GM21526 (cell line): ENCODE data around the gene APOL3.
"Not testable (repeated sequence)": the region's sequence is repeated elsewhere in the genome, so short reads cannot be mapped to it uniquely, and the experiment has no call there.

Experiments
- ATAC-seq: cut with Tn5 transposase; IDR thresholded peaks from one replicate; pipeline ENCODE4 v1.9.1; 2021; ENCODE audit warnings: moderate library complexity; ENCODE audit not compliant: unreplicated experiment, low FRiP score

Gene APOL3

GRCh38 chr22:36193577-36193976, 33.0 kb upstream of the APOL3 start:
- no peak for ATAC-seq

GRCh38 chr22:36193171-36193570, 32.6 kb upstream of the APOL3 start:
- no peak for ATAC-seq

- ATAC-seq = no peak
Observed at GRCh38 chr22:36192542-36192941, 32.0 kb upstream of the APOL3 start.

GRCh38 chr22:36191106-36191836, 30.7 kb upstream of the APOL3 start:
- no peak for ATAC-seq

GRCh38 chr22:36187862-36188261, 27.3 kb upstream of the APOL3 start:
- ATAC-seq = not testable (repeated sequence)

- no peak for ATAC-seq
Observed at GRCh38 chr22:36185828-36186624, 25.5 kb upstream of the APOL3 start.

- ATAC-seq = no peak
Observed at GRCh38 chr22:36184433-36185025, 24.0 kb upstream of the APOL3 start.

GRCh38 chr22:36183446-36183845, 22.9 kb upstream of the APOL3 start:
- no peak for ATAC-seq

GRCh38 chr22:36182857-36183256, 22.3 kb upstream of the APOL3 start:
- no peak for ATAC-seq

GRCh38 chr22:36182056-36182455, 21.5 kb upstream of the APOL3 start:
- no peak for ATAC-seq

GRCh38 chr22:36180928-36181327, 20.4 kb upstream of the APOL3 start:
- no peak for ATAC-seq

GRCh38 chr22:36180038-36180880, 19.7 kb upstream of the APOL3 start:
- ATAC-seq = no peak

GRCh38 chr22:36177160-36177559, 16.6 kb upstream of the APOL3 start:
- no peak for ATAC-seq

- ATAC-seq = no peak
Observed at GRCh38 chr22:36175892-36176291, 15.3 kb upstream of the APOL3 start.

- ATAC-seq = no peak
Observed at GRCh38 chr22:36171941-36172340, 11.4 kb upstream of the APOL3 start.

GRCh38 chr22:36166518-36167220, 6.1 kb upstream of the APOL3 start:
- no peak for ATAC-seq

GRCh38 chr22:36166086-36166485, 5.5 kb upstream of the APOL3 start:
- ATAC-seq = no peak

GRCh38 chr22:36165141-36165540, 4.6 kb upstream of the APOL3 start:
- ATAC-seq = no peak

GRCh38 chr22:36164621-36165020, 4.1 kb upstream of the APOL3 start:
- no peak for ATAC-seq

- no peak for ATAC-seq
Observed at GRCh38 chr22:36163497-36163896, 2.9 kb upstream of the APOL3 start.
